BJ (cell line): ENCODE results near the gene BLTP2. TPM values are rescaled to one million over a fixed set of nuclear protein-coding genes. Genes with fewer than 3 reads are reported as not detected.
A peak's percentile ranks its signal among the peaks of the same experiment; 100 is the strongest.

ENCODE experiments used
- CTCF ChIA-PET: fragments of 350-600 bp; formaldehyde crosslinking; extraction: SDS; loops from one replicate; lab custom pipeline; 2021; ENCODE audit warnings: antibody characterized with exemption, inconsistent platforms; lab: Yijun Ruan, JAX
- POLR2A ChIA-PET: fragments of 300-600 bp; sonication (Branson Sonifier 250); formaldehyde crosslinking; extraction: SDS; loops from one replicate; lab custom pipeline; 2021; ENCODE audit warnings: antibody characterized with exemption; lab: Charles Lee
- DNase-seq: peaks from one replicate; pipeline ENCODE4 v3.0.0-alpha.2; 2011; ENCODE audit warnings: low read depth
- H3K27me3 ChIP-seq: 2 replicates; pipeline ENCODE4 v1.6.0; 2011; ENCODE audit warnings: low read length; ENCODE audit not compliant: control insufficient read depth, insufficient read depth
- H3K36me3 ChIP-seq: 2 replicates; pipeline ENCODE4 v1.5.1; 2011; ENCODE audit warnings: low read length; ENCODE audit not compliant: control insufficient read depth, insufficient read depth
- H3K4me3 ChIP-seq: 2 replicates; pipeline ENCODE4 v1.5.1; 2011; ENCODE audit warnings: low read depth, mild to moderate bottlenecking, control low read depth, low read length
- polyA plus RNA-seq: library from polyadenylated mRNA; depleted of rRNA; stranded (reverse); fragments of >200 nt; gene quantifications from 2 replicates; pipeline ENCODE4 v1.2.3, GENCODE V29; 2011; rRNA removed
- TF ChIP-seq, protein P1 (sequence below): IDR thresholded peaks from 2 replicates; pipeline ENCODE4 v1.5.1; 2011; ENCODE audit warnings: low read depth, mild to moderate bottlenecking, control low read depth, inconsistent platforms, low read length, moderate library complexity; ENCODE audit not compliant: insufficient read depth

Gene BLTP2
- polyA plus RNA-seq, 1 experiment, result 206 TPM

GRCh38 chr17:28597606-28598383, 47.2 kb downstream of the BLTP2 start:
- no peaks in the 10 kb centered on the region for H3K36me3 ChIP-seq
- POLR2A ChIA-PET, result interaction anchor here (1.0 kb wide), 1 partner anchor 9 kb away, joined by 3 read pairs; no protein-coding TSS in a partner anchor
- TF ChIP-seq, protein P1, sequence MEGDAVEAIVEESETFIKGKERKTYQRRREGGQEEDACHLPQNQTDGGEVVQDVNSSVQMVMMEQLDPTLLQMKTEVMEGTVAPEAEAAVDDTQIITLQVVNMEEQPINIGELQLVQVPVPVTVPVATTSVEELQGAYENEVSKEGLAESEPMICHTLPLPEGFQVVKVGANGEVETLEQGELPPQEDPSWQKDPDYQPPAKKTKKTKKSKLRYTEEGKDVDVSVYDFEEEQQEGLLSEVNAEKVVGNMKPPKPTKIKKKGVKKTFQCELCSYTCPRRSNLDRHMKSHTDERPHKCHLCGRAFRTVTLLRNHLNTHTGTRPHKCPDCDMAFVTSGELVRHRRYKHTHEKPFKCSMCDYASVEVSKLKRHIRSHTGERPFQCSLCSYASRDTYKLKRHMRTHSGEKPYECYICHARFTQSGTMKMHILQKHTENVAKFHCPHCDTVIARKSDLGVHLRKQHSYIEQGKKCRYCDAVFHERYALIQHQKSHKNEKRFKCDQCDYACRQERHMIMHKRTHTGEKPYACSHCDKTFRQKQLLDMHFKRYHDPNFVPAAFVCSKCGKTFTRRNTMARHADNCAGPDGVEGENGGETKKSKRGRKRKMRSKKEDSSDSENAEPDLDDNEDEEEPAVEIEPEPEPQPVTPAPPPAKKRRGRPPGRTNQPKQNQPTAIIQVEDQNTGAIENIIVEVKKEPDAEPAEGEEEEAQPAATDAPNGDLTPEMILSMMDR, result no peak
- peak overlapping the region; percentile 65 for H3K4me3 ChIP-seq
- no peaks in the 10 kb centered on the region for H3K27me3 ChIP-seq
- CTCF ChIA-PET, result interaction anchor here (5.5 kb wide), 1 partner anchor 15 kb away, joined by 35 read pairs; the partner anchor contains the start of gene RSKR
- no peak for DNase-seq

Other genes starting within 250 kb of the BLTP2 start
- gene SLC46A1, start 238.9 kb downstream of the BLTP2 start, polyA plus RNA-seq, result 5.2 and 5.9 TPM in 2 replicates
- not detected in 2 replicates for gene SLC13A2, start 171.5 kb downstream of the BLTP2 start, polyA plus RNA-seq
- not detected in 2 replicates for gene FOXN1, start 138.8 kb downstream of the BLTP2 start, polyA plus RNA-seq
- gene UNC119, start 92.5 kb downstream of the BLTP2 start, polyA plus RNA-seq, result 82.8 and 150 TPM in 2 replicates
- gene PIGS, start 73.6 kb downstream of the BLTP2 start, polyA plus RNA-seq, result 33.4 and 99.5 TPM in 2 replicates
- 50.0 and 65.4 TPM in 2 replicates for gene ALDOC, start 68.3 kb downstream of the BLTP2 start, polyA plus RNA-seq
- 36.1 and 41.3 TPM in 2 replicates for gene SPAG5, start 46.1 kb downstream of the BLTP2 start, polyA plus RNA-seq
- gene RSKR, start 31.0 kb downstream of the BLTP2 start, polyA plus RNA-seq, result 3.7 and 4.8 TPM in 2 replicates
- gene SDF2, start 16.7 kb upstream of the BLTP2 start, polyA plus RNA-seq, result 74.5 and 77.5 TPM in 2 replicates
- gene SUPT6H, start 17.0 kb upstream of the BLTP2 start, polyA plus RNA-seq, result 31.7 and 37.1 TPM in 2 replicates
- gene PROCA1, start 66.7 kb upstream of the BLTP2 start, polyA plus RNA-seq, result 0.71 and 0.99 TPM in 2 replicates
- gene RAB34, start 72.7 kb upstream of the BLTP2 start, polyA plus RNA-seq, result 307 and 473 TPM in 2 replicates
- 486 and 1,227 TPM in 2 replicates for gene RPL23A, start 74.8 kb upstream of the BLTP2 start, polyA plus RNA-seq
- gene TLCD1, start 81.1 kb upstream of the BLTP2 start, polyA plus RNA-seq, result 9.4 and 9.8 TPM in 2 replicates
- gene NEK8, start 83.6 kb upstream of the BLTP2 start, polyA plus RNA-seq, result 3.8 and 5.3 TPM in 2 replicates
- gene TRAF4, start 98.9 kb upstream of the BLTP2 start, polyA plus RNA-seq, result 26.4 and 55.6 TPM in 2 replicates
- 4.4 and 5.2 TPM in 2 replicates for gene FAM222B, start 197.6 kb upstream of the BLTP2 start, polyA plus RNA-seq
- 57.2 and 84.1 TPM in 2 replicates for gene ERAL1, start 209.9 kb upstream of the BLTP2 start, polyA plus RNA-seq